Loucy (cell line): ENCODE data around the gene RPL28.

ENCODE experiments used
- CTCF ChIP-seq: fragments of 200-600 bp; sonication (generic); conservative IDR thresholded peaks from 2 replicates; pipeline ENCODE4 v1.5.1; 2014; ENCODE audit warnings: mild to moderate bottlenecking, antibody characterized with exemption, low read length
- EZH2phosphoT487 ChIP-seq: fragments of 200-600 bp; IDR thresholded peaks from 2 replicates; pipeline ENCODE4 v1.6.1; 2018; ENCODE audit warnings: antibody characterized with exemption, mild to moderate bottlenecking, moderate library complexity, borderline replicate concordance

GRCh38 chr19:55383279-55384130 lies 2.2 kb upstream of the RPL28 start:
- TF ChIP-seq CTCF (no peak), EZH2phosphoT487 (no peak)
